HFFc6 (cell line): ENCODE results near the gene PID1. TPM values are rescaled to one million over a fixed set of nuclear protein-coding genes. Genes with fewer than 3 reads are reported as not detected.

Experiments
- DNase-seq: peaks from one replicate; pipeline ENCODE4 v3.0.0-alpha.2; 2018
- H3K27ac Mint-ChIP-seq: 2 replicates; pipeline ENCODE4 v1.8.0; 2020; ENCODE audit warnings: mild to moderate bottlenecking, mixed read lengths
- H3K27me3 Mint-ChIP-seq: 2 replicates; pipeline ENCODE4 v1.8.0; 2021; ENCODE audit warnings: mild to moderate bottlenecking, moderate library complexity, mixed read lengths; ENCODE audit not compliant: insufficient read depth
- H3K36me3 Mint-ChIP-seq: 2 replicates; pipeline ENCODE4 v1.8.0; 2021; ENCODE audit warnings: low read depth, mixed read lengths
- H3K4me1 Mint-ChIP-seq: 2 replicates; pipeline ENCODE4 v1.8.0; 2020; ENCODE audit warnings: low read depth, mixed read lengths
- H3K4me3 Mint-ChIP-seq: 2 replicates; pipeline ENCODE4 v1.8.0; 2020; ENCODE audit warnings: mild to moderate bottlenecking, moderate library complexity, mixed read lengths
- H3K9me3 Mint-ChIP-seq: 2 replicates; pipeline ENCODE4 v1.8.0; 2020; ENCODE audit warnings: mild to moderate bottlenecking, mixed read lengths
- CTCF ChIP-seq: fragments of 200-600 bp; sonication (generic); IDR thresholded peaks from 2 replicates; pipeline ENCODE4 v1.5.0; 2021; ENCODE audit warnings: antibody characterized with exemption, mild to moderate bottlenecking
- total RNA-seq, 6 experiments: library from RNA; stranded (reverse); fragmentation: NEBNext Ultra II Directional; extraction: Animal tissue kit (Norgen Biotek cat#: 25700); gene quantifications; 2 replicates in 1 of 6; 3 replicates in 5 of 6; pipeline ENCODE4 v1.2.3, GENCODE V29; 2021

PID1 gene
- total RNA-seq, 6 experiments from 2014 or later: 6.7 to 9.1 (median 8.6) TPM

- H3K27me3 Mint-ChIP-seq: no peaks in the 10 kb centered on the region
- no peak overlapping the region for H3K4me3 Mint-ChIP-seq
- DNase-seq: no peak
- no peaks in the 10 kb centered on the region for H3K4me1 Mint-ChIP-seq
- no peaks in the 10 kb centered on the region; the same call in 1 of the 2 replicates for H3K9me3 Mint-ChIP-seq
- H3K36me3 Mint-ChIP-seq: 0 out of 2 replicates have a peak, but pooled peaks cover 3% of the 10 kb centered on the region
- TF ChIP-seq CTCF: no peak
- no peak overlapping the region for H3K27ac Mint-ChIP-seq
Observed at GRCh38 chr2:229210641-229211040, 60.4 kb downstream of the PID1 start.

DNA sequence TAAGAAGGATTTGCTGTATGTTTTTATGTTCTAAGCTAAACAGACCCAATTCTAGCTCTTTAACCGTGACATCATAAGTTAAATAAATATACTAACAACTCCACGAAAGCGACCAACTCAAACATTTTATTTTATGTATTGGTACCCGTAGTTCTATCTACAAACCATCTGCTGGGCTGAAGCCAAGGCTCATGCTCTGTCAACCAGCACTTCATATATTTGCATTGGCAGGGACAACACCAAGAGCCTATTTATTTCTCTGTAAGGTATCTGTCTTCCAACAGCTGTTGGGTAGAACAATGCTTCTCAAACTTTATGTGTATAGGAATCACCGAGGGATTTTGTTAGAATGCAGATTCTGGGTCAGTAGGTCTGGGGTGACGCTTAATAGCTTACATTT, 64.5 kb downstream of the PID1 start:
- H3K36me3 Mint-ChIP-seq: 0 out of 2 replicates have a peak, but pooled peaks cover 3% of the 10 kb centered on the region
- H3K9me3 Mint-ChIP-seq: no peaks in the 10 kb centered on the region; the same call in 1 of the 2 replicates
- no peak for DNase-seq
- no peak for TF ChIP-seq CTCF
- H3K4me3 Mint-ChIP-seq: no peak overlapping the region
- peaks cover 8% of the 10 kb centered on the region for H3K4me1 Mint-ChIP-seq
- no peaks in the 10 kb centered on the region for H3K27me3 Mint-ChIP-seq
- no peak overlapping the region for H3K27ac Mint-ChIP-seq

DNA sequence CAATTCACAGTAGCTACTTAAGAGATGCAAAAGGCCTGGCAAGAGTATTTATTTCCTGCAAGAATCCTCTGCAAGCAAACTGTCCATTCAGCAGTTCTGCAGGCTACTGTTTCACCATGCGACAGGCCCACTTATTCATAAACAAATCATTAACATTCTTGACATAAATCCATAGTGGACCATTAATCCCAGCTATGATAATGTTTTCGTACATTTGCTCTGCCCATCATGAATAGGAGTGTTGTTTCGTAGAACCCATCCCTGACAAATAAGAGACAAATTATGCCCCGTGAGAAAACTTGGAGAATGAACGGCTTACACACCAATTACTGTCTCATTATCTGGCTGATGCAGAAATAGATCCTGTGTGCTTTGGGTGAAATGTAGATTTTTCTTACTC, 65.4 kb downstream of the PID1 start:
- Mint-ChIP-seq H3K27me3 (no peaks in the 10 kb centered on the region), H3K9me3 (no peaks in the 10 kb centered on the region; the same call in 1 of the 2 replicates), H3K4me1 (peaks cover 8% of the 10 kb centered on the region), H3K36me3 (peaks cover 8% of the 10 kb centered on the region; the same call in 1 of the 2 replicates), H3K27ac (no peak overlapping the region), H3K4me3 (no peak overlapping the region)
- TF ChIP-seq CTCF: no peak
- no peak for DNase-seq

DNA sequence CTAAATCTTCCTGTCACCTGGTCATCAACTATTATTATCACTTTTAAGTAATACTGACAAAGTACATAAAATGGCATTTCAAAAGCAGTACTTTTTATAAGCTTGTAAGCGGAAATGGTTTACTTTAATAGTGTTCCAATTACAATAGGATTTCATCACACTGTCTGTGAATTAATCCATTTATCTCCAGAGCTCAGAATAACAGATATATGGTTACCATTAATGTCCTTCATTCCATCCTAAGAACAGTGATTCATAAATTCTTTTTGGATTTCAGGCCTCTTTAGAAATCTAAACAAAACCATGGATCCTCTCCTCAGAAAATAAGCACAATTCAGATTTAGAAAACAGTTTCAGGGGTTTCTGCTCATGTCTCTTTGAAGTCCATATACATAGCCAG, 68.4 kb downstream of the PID1 start:
- H3K9me3 Mint-ChIP-seq: no peaks in the 10 kb centered on the region
- peaks cover 8% of the 10 kb centered on the region for H3K4me1 Mint-ChIP-seq
- no peak for DNase-seq
- peaks cover 4% of the 10 kb centered on the region; the same call in 1 of the 2 replicates for H3K36me3 Mint-ChIP-seq
- no peak for TF ChIP-seq CTCF
- no peak overlapping the region for H3K27ac Mint-ChIP-seq
- no peak overlapping the region for H3K4me3 Mint-ChIP-seq
- H3K27me3 Mint-ChIP-seq: no peaks in the 10 kb centered on the region

DNA sequence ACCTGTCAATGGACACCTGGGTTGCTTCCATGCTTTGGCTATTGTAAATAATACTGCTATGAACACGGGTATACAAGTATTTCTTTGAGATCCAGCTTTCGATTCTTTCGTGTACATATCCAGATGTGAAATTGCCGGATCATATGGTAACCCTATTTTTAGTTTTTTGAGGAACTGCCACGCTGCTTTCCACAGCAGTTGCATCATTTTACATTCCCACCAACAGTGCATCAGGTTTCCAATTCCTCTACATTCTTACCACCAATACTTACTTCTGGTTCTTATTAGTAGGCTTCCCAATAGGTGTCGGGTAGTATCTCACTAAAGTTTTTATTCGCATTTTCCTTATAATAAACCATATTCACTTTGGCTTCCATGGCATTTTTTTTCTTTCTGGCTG, 69.6 kb downstream of the PID1 start:
- no peak for TF ChIP-seq CTCF
- Mint-ChIP-seq H3K36me3 (peaks cover 4% of the 10 kb centered on the region; the same call in 1 of the 2 replicates), H3K27me3 (no peaks in the 10 kb centered on the region), H3K4me3 (no peak overlapping the region), H3K27ac (no peak overlapping the region), H3K4me1 (peaks cover 8% of the 10 kb centered on the region), H3K9me3 (no peaks in the 10 kb centered on the region)
- no peak for DNase-seq

DNA sequence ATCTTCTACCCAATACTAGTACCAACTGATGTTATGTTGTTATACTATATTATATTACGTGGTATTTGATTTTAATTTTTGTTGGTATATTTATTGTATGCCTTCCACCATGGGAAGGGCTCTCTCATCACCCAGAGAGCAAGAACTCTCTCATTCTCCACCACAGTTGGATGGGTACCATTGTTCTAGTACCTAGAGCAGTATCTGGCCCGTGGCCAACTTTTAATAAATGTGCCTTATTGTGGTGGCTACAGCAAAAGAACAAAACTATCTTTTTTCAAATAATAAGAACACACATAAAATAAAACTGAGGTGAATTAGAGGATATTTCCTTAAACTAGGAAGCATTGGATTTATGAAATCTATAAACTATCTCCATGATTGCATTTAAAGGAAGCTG, 71.8 kb downstream of the PID1 start:
- H3K27me3 Mint-ChIP-seq: no peaks in the 10 kb centered on the region
- H3K4me1 Mint-ChIP-seq: peaks cover 8% of the 10 kb centered on the region
- H3K36me3 Mint-ChIP-seq: peaks cover 4% of the 10 kb centered on the region; the same call in 1 of the 2 replicates
- no peak for DNase-seq
- H3K4me3 Mint-ChIP-seq: no peak overlapping the region
- no peak overlapping the region for H3K27ac Mint-ChIP-seq
- no peak for TF ChIP-seq CTCF
- no peaks in the 10 kb centered on the region for H3K9me3 Mint-ChIP-seq
